Duodenal mucosa (tissue), 2 donors: ENCODE measurements around the gene GRIP1.

ENCODE experiments used
- H3K27ac ChIP-seq: one replicate; pipeline ENCODE4 v1.7.0; 2013; ENCODE audit warnings: low read depth, low read length
- H3K27me3 ChIP-seq, 2 donors: one replicate each; pipeline ENCODE4 v1.7.0; 2013; ENCODE audit warnings: low read length in 2 of 2, control low read depth in 1 of 2; ENCODE audit not compliant: insufficient read depth in 2 of 2, control insufficient read depth in 1 of 2
- H3K36me3 ChIP-seq, 2 donors: one replicate each; pipeline ENCODE4 v1.7.0; 2013; ENCODE audit warnings: low read length in 2 of 2, control low read depth in 1 of 2; ENCODE audit not compliant: insufficient read depth in 2 of 2, control insufficient read depth in 1 of 2
- H3K4me1 ChIP-seq, 2 donors: one replicate each; pipeline ENCODE4 v1.7.0; 2013; ENCODE audit warnings: low read length in 2 of 2, control low read depth in 1 of 2; ENCODE audit not compliant: insufficient read depth in 2 of 2, control insufficient read depth in 1 of 2
- H3K4me3 ChIP-seq, 2 donors: one replicate each; pipeline ENCODE4 v1.7.0; 2013; ENCODE audit warnings: low read length in 2 of 2, low read depth in 1 of 2
- H3K9ac ChIP-seq, 2 donors: one replicate each; pipeline ENCODE4 v1.7.0; 2013; ENCODE audit warnings: low read length in 2 of 2, low read depth in 1 of 2
- H3K9me3 ChIP-seq, 2 donors: one replicate each; pipeline ENCODE4 v1.7.0; 2013; ENCODE audit warnings: low read length in 2 of 2, control low read depth in 1 of 2; ENCODE audit not compliant: control insufficient read depth in 1 of 2

GRIP1 gene

GRCh38 chr12:66648033-66648735 lies 30.7 kb downstream of the GRIP1 start:
- no peaks in the 10 kb centered on the region for H3K36me3 ChIP-seq
- no peaks in the 10 kb centered on the region for H3K27me3 ChIP-seq
- H3K4me3 ChIP-seq, result no peak overlapping the region
- H3K9ac ChIP-seq, result no peak overlapping the region
- no peaks in the 10 kb centered on the region for H3K4me1 ChIP-seq
- no peak overlapping the region for H3K27ac ChIP-seq
- no peaks in the 10 kb centered on the region for H3K9me3 ChIP-seq

GRCh38 chr12:66647034-66647691 lies 31.7 kb downstream of the GRIP1 start:
- H3K4me3 ChIP-seq, result no peak overlapping the region
- H3K9ac ChIP-seq, result no peak overlapping the region
- no peaks in the 10 kb centered on the region for H3K4me1 ChIP-seq
- H3K27me3 ChIP-seq, result no peaks in the 10 kb centered on the region
- H3K9me3 ChIP-seq, result no peaks in the 10 kb centered on the region
- H3K36me3 ChIP-seq, result no peaks in the 10 kb centered on the region
- no peak overlapping the region for H3K27ac ChIP-seq

- no peaks in the 10 kb centered on the region for H3K9me3 ChIP-seq
- H3K27ac ChIP-seq, result no peak overlapping the region
- no peak overlapping the region for H3K4me3 ChIP-seq
- H3K4me1 ChIP-seq, result no peaks in the 10 kb centered on the region
- no peak overlapping the region for H3K9ac ChIP-seq
- no peaks in the 10 kb centered on the region for H3K36me3 ChIP-seq
- H3K27me3 ChIP-seq, result no peaks in the 10 kb centered on the region
Observed at GRCh38 chr12:66644151-66644550, 34.7 kb downstream of the GRIP1 start.

GRCh38 chr12:66640691-66641460 lies 38.0 kb downstream of the GRIP1 start:
- Histone ChIP-seq H3K4me1 (no peaks in the 10 kb centered on the region), H3K4me3 (no peak overlapping the region), H3K9me3 (no peaks in the 10 kb centered on the region), H3K36me3 (no peaks in the 10 kb centered on the region), H3K27me3 (no peaks in the 10 kb centered on the region), H3K9ac (no peak overlapping the region), H3K27ac (no peak overlapping the region)

- Histone ChIP-seq H3K36me3 (no peaks in the 10 kb centered on the region), H3K27ac (no peak overlapping the region), H3K4me3 (no peak overlapping the region), H3K9me3 (no peaks in the 10 kb centered on the region), H3K27me3 (no peaks in the 10 kb centered on the region), H3K9ac (no peak overlapping the region), H3K4me1 (no peaks in the 10 kb centered on the region)
Observed at GRCh38 chr12:66638666-66639065, 40.2 kb downstream of the GRIP1 start.

GRCh38 chr12:66637699-66638301 lies 41.1 kb downstream of the GRIP1 start:
- H3K27ac ChIP-seq, result no peak overlapping the region
- no peaks in the 10 kb centered on the region for H3K9me3 ChIP-seq
- no peak overlapping the region for H3K9ac ChIP-seq
- H3K4me3 ChIP-seq, result no peak overlapping the region
- H3K27me3 ChIP-seq, result no peaks in the 10 kb centered on the region
- no peaks in the 10 kb centered on the region for H3K36me3 ChIP-seq
- H3K4me1 ChIP-seq, result no peaks in the 10 kb centered on the region

- Histone ChIP-seq H3K9me3 (no peaks in the 10 kb centered on the region), H3K27ac (no peak overlapping the region), H3K4me3 (no peak overlapping the region), H3K4me1 (no peaks in the 10 kb centered on the region), H3K9ac (no peak overlapping the region), H3K27me3 (no peaks in the 10 kb centered on the region), H3K36me3 (no peaks in the 10 kb centered on the region)
Observed at GRCh38 chr12:66636771-66637170, 42.1 kb downstream of the GRIP1 start.

- Histone ChIP-seq H3K36me3 (no peaks in the 10 kb centered on the region), H3K4me1 (no peaks in the 10 kb centered on the region), H3K4me3 (no peak overlapping the region), H3K27me3 (no peaks in the 10 kb centered on the region), H3K9me3 (no peaks in the 10 kb centered on the region), H3K27ac (no peak overlapping the region), H3K9ac (no peak overlapping the region)
Observed at GRCh38 chr12:66633676-66634075, 45.2 kb downstream of the GRIP1 start.

GRCh38 chr12:66629138-66629870 lies 49.6 kb downstream of the GRIP1 start:
- no peaks in the 10 kb centered on the region for H3K36me3 ChIP-seq
- no peaks in the 10 kb centered on the region for H3K4me1 ChIP-seq
- H3K27me3 ChIP-seq, result no peaks in the 10 kb centered on the region
- no peak overlapping the region for H3K9ac ChIP-seq
- H3K4me3 ChIP-seq, result no peak overlapping the region
- no peak overlapping the region for H3K27ac ChIP-seq
- H3K9me3 ChIP-seq, result no peaks in the 10 kb centered on the region
